Activated effector memory CD4-positive, alpha-beta T cell treated with anti-CD3 and anti-CD28 coated beads, Interleukin-2, amount 50 U/mL, for 16 hours (primary cell): Measurements from ENCODE around the gene KHDRBS1.
A peak's percentile ranks its signal among the peaks of the same experiment; 100 is the strongest.
"Not testable (repeated sequence)": the region's sequence is repeated elsewhere in the genome, so short reads cannot be mapped to it uniquely, and the experiment has no call there.

Experiments used
- DNase-seq: peaks from one replicate; pipeline ENCODE4 v3.0.0-alpha.2; 2020

The KHDRBS1 gene

DNA sequence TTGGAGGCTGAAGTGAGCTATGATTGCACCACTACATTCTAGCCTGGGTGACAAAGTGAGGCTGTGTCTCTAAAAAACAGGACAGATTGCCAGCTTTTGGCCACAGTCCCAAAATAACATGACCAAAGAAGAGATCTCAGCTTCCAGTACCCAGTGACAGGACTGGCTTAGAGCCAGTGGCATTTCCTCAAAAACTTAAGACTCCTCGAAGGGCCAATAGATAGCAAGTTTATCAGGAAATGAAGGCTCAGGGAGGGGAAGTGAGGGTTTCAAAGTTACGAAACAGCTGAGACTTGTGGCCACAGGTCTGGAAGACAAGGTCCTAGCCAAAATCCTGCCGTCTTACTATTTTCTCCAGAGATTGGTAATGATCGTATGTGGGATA lies 52.8 kb downstream of the KHDRBS1 start:
- DNase-seq, result no peak

GRCh38 chr1:32068957-32069588 lies 55.4 kb downstream of the KHDRBS1 start:
- DNase-seq, result no peak

GRCh38 chr1:32071758-32072621 lies 58.3 kb downstream of the KHDRBS1 start:
- peak; percentile 38 for DNase-seq

GRCh38 chr1:32072622-32073298 lies 59.1 kb downstream of the KHDRBS1 start, which contains the start of gene TMEM39B:
Gene TMEM39B, plus strand, starts transcription at chr1:32072939. Its CDS starts 109 bp downstream, at chr1:32073048.
- DNase-seq, result peak; percentile 97

DNA sequence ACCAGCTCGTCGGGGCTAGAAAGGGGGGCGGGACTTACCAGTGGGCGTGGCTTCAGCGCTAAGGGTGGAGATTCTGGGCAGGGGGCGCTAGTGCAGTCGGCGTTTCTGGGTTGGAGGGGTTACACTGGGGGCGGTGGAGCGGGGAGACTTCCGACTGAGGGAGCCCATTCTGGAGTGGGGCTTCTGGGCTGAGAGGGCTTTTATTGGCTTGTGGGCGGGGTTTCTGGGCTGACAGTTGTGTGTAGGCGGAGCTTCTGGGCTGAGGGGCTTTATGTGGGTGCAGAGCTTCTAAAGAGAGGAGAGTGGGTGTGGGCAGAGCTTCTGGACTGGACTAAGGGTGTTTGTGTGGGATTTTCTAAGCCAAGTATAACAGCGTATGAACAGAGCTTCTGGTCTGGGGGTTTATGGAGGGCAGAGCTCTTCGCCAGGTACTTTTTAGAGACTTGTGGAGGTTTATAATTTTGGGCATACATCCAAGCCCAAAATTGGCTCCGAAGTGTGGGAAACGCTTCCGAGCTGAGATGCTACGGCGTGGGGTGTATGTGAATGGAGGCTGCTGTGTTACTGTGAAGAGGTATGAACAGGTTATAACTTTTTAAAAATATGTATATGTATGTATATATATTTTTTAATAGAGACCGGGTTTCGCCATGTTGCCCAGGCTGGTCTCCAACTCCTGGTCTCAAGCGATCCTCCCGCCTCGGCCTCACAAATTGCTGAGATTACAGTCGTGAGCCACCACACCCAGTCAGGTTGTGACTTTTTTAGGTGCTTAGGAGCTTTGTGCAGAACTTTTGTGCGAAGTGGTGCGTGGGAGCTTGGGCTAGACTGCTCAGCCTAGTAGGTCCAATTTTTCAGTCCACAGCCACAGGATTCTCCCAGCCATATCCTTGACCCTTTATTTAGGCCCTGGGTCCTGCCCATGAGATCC lies 59.9 kb downstream of the KHDRBS1 start:
- DNase-seq, result no peak

DNA sequence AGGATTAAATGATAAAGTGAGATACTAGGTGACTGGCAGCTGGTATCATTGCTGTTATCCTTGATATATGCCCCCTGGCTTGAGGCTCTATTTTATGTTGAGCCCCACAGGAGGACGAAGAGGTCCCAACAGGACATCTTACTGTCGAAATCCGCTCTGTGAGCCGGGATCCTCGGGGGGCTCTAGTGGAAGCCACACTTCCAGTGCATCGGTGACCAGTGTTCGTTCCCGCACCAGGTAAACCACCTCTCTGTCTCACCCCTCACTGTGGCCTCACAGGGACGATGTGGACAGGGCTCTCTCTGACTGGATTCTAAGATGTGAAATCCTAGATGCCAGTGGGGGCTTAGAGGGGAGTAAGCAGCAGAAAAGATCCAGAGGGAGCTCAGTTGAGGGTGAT lies 61.2 kb downstream of the KHDRBS1 start:
- no peak for DNase-seq

- DNase-seq, result no peak
These were observed 63.8 kb downstream of the KHDRBS1 start for GRCh38 chr1:32077451-32077850.

GRCh38 chr1:32082022-32082421 lies 68.4 kb downstream of the KHDRBS1 start:
- DNase-seq, result no peak

DNA sequence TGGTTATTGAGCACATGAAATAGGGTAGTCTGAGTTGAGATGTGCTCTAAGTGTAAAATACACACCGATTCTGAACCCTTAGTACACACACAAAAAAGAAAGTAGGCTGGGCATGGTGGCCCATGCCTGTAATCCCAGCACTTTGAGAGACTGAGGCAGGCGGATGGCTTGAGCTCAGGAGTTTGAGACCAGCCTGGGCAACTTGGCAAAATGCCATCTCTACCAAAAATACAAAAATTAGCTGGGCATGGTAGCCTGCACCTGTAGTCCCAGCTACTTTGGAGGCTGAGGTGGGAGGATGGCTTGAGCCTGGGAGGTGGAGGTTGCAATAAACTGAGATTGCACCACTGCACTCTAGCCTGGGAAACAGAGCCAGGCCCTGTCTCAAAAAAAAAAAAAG lies 72.7 kb downstream of the KHDRBS1 start:
- DNase-seq, result not testable (repeated sequence)

GRCh38 chr1:32091176-32091575 lies 77.5 kb downstream of the KHDRBS1 start:
- DNase-seq, result no peak

- DNase-seq, result no peak
These were observed 77.9 kb downstream of the KHDRBS1 start for GRCh38 chr1:32091591-32091990.
